GM12878 (cell line): Measurements from ENCODE around the gene LYPD5. TPM values are rescaled to one million over a fixed set of nuclear protein-coding genes. Genes with fewer than 3 reads are reported as not detected.

ENCODE experiments used
- ASH2L ChIP-seq: fragments of 300-600, 200-600 bp; sonication (generic); IDR thresholded peaks from 2 replicates; pipeline ENCODE4 v1.6.1; 2017; ENCODE audit warnings: low read depth, mild to moderate bottlenecking, borderline replicate concordance
- BACH1 ChIP-seq: fragments of 450-650 bp; IDR thresholded peaks from 2 replicates; pipeline ENCODE4 v1.6.1; 2017; ENCODE audit warnings: mild to moderate bottlenecking, borderline replicate concordance
- CTCF ChIP-seq, 3 experiments: IDR thresholded peaks in 2 of 3; conservative IDR thresholded peaks in 1 of 3; 2 replicates each; pipeline ENCODE4 v1.5.1; 2011; ENCODE audit warnings: low read depth in 3 of 3, low read length in 3 of 3, mild to moderate bottlenecking in 3 of 3, control low read depth in 2 of 3, moderate library complexity in 2 of 3, inconsistent platforms in 1 of 3, mixed read lengths in 1 of 3; ENCODE audit not compliant: control insufficient read depth in 2 of 3, insufficient read depth in 1 of 3; ENCODE audit errors: extremely low read depth in 1 of 3
- EED ChIP-seq: sonication (generic); IDR thresholded peaks from 2 replicates; pipeline ENCODE4 v1.6.1; 2016; ENCODE audit warnings: antibody characterized with exemption, low read depth
- ELK1 ChIP-seq: IDR thresholded peaks from 2 replicates; pipeline ENCODE4 v1.6.1; 2012; ENCODE audit warnings: low read depth, low read length, improper control_type of control experiment
- EP300 ChIP-seq, 2 experiments: fragments of 150-350 bp in 1 of 2; IDR thresholded peaks; 2 replicates each; pipeline ENCODE4 v1.6.1; 2011 to 2012; ENCODE audit warnings: low read depth in 2 of 2, low read length in 2 of 2, borderline replicate concordance in 1 of 2, improper control_type of control experiment in 1 of 2, inconsistent platforms in 1 of 2; ENCODE audit not compliant: control insufficient read depth in 1 of 2
- JUND ChIP-seq: IDR thresholded peaks from 2 replicates; pipeline ENCODE4 v1.6.1; 2012; ENCODE audit warnings: low read depth, mild to moderate bottlenecking, low read length, improper control_type of control experiment, moderate library complexity
- MAX ChIP-seq: IDR thresholded peaks from 2 replicates; pipeline ENCODE4 v1.6.1; 2012; ENCODE audit warnings: low read depth, low read length, improper control_type of control experiment
- NFYB ChIP-seq: IDR thresholded peaks from 2 replicates; pipeline ENCODE4 v1.6.1; 2011; ENCODE audit warnings: low read depth, mild to moderate bottlenecking, low read length, improper control_type of control experiment, moderate library complexity; ENCODE audit not compliant: insufficient read depth
- NRF1 ChIP-seq: conservative IDR thresholded peaks from 2 replicates; pipeline ENCODE4 v1.6.1; 2011; ENCODE audit warnings: mild to moderate bottlenecking, low read depth, low read length, improper control_type of control experiment
- RB1 ChIP-seq: fragments of 450-650 bp; formaldehyde crosslinking; IDR thresholded peaks from 2 replicates; pipeline ENCODE4 v1.6.1; 2017; ENCODE audit warnings: mild to moderate bottlenecking, borderline replicate concordance
- RUNX3 ChIP-seq: IDR thresholded peaks from 2 replicates; pipeline ENCODE4 v1.6.1; 2012; ENCODE audit warnings: low read length, inconsistent platforms
- SRF ChIP-seq, 2 experiments: IDR thresholded peaks; 2 replicates each; pipeline ENCODE4 v1.6.1; 2011; ENCODE audit warnings: low read depth in 2 of 2, low read length in 2 of 2, mild to moderate bottlenecking in 1 of 2, moderate library complexity in 1 of 2
- STAT1 ChIP-seq: fragments of 450-650 bp; conservative IDR thresholded peaks from 2 replicates; pipeline ENCODE4 v1.6.1; 2014; ENCODE audit warnings: antibody characterized with exemption, mild to moderate bottlenecking
- SUZ12 ChIP-seq: fragments of 200-600 bp; sonication (generic); IDR thresholded peaks from one replicate; pipeline ENCODE4 v1.6.1; 2018; ENCODE audit warnings: antibody characterized with exemption, mild to moderate bottlenecking; ENCODE audit not compliant: unreplicated experiment
- TCF7 ChIP-seq: IDR thresholded peaks from 2 replicates; pipeline ENCODE4 v1.6.1; 2014; ENCODE audit warnings: antibody characterized with exemption, borderline replicate concordance
- ZNF217 ChIP-seq: fragments of 450-650 bp; IDR thresholded peaks from 2 replicates; pipeline ENCODE4 v1.6.1; 2017; ENCODE audit warnings: antibody characterized with exemption, mild to moderate bottlenecking
- polyA plus RNA-seq, 11 experiments: library from polyadenylated mRNA; depleted of rRNA in 4 of 11; unstranded in 6 of 11; stranded (reverse) in 5 of 11; fragments of >200 nt; fragmentation: Nextera tagmentation in 4 of 11; fragmentation: Illumina TruSeq in 1 of 11; extraction: Ambion mirVana in 4 of 11; extraction: Trizol in 1 of 11; gene quantifications; 1 replicate in 1 of 11; 2 replicates in 10 of 11; pipeline versions ENCODE4 v1.2.1 to v1.2.3, GENCODE V29; 2011 to 2016; ENCODE audit warnings: inconsistent platforms in 2 of 11, missing spikeins in 2 of 11, low read depth in 1 of 11
- total RNA-seq, 4 experiments: library from RNA; depleted of rRNA in 3 of 4; stranded (reverse); fragments of >200 nt in 3 of 4; fragmentation: Illumina TruSeq in 1 of 4; extraction: Trizol in 1 of 4; gene quantifications; 2 replicates each; pipeline versions ENCODE4 v1.2.1 to v1.2.3, GENCODE V29; 2013 to 2021
- TF ChIP-seq, protein P1 (sequence below): IDR thresholded peaks from 2 replicates; pipeline ENCODE4 v1.6.1; 2012; ENCODE audit warnings: improper control_type of control experiment, low read depth, low read length; ENCODE audit not compliant: insufficient replicate concordance
- TF ChIP-seq, protein P2 (sequence below): fragments of 450-650 bp; IDR thresholded peaks from 2 replicates; pipeline ENCODE4 v1.6.1; 2017; ENCODE audit warnings: borderline replicate concordance

LYPD5 gene
- total and polyA plus RNA-seq, 10 of the 15 experiments (the other 5 are each of a cell fraction or from before 2014, with no cell fraction given): 0.04 to 2.2 (median 0.69) TPM; not detected in 1

- TF ChIP-seq, protein P1, sequence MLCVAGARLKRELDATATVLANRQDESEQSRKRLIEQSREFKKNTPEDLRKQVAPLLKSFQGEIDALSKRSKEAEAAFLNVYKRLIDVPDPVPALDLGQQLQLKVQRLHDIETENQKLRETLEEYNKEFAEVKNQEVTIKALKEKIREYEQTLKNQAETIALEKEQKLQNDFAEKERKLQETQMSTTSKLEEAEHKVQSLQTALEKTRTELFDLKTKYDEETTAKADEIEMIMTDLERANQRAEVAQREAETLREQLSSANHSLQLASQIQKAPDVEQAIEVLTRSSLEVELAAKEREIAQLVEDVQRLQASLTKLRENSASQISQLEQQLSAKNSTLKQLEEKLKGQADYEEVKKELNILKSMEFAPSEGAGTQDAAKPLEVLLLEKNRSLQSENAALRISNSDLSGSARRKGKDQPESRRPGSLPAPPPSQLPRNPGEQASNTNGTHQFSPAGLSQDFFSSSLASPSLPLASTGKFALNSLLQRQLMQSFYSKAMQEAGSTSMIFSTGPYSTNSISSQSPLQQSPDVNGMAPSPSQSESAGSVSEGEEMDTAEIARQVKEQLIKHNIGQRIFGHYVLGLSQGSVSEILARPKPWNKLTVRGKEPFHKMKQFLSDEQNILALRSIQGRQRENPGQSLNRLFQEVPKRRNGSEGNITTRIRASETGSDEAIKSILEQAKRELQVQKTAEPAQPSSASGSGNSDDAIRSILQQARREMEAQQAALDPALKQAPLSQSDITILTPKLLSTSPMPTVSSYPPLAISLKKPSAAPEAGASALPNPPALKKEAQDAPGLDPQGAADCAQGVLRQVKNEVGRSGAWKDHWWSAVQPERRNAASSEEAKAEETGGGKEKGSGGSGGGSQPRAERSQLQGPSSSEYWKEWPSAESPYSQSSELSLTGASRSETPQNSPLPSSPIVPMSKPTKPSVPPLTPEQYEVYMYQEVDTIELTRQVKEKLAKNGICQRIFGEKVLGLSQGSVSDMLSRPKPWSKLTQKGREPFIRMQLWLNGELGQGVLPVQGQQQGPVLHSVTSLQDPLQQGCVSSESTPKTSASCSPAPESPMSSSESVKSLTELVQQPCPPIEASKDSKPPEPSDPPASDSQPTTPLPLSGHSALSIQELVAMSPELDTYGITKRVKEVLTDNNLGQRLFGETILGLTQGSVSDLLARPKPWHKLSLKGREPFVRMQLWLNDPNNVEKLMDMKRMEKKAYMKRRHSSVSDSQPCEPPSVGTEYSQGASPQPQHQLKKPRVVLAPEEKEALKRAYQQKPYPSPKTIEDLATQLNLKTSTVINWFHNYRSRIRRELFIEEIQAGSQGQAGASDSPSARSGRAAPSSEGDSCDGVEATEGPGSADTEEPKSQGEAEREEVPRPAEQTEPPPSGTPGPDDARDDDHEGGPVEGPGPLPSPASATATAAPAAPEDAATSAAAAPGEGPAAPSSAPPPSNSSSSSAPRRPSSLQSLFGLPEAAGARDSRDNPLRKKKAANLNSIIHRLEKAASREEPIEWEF: no peak
- no peak for TF ChIP-seq ASH2L
- no peak for TF ChIP-seq ZNF217
- peak; percentile 51; the same call in 1 of the 2 replicates for TF ChIP-seq EED
- TF ChIP-seq BACH1: no peak
- no peak for TF ChIP-seq EP300 (IDR thresholded peaks at IDR 0.05; ENCODE audit: borderline replicate concordance in 1 of 2, control insufficient read depth in 1 of 2, low read depth in 2 of 2, low read length in 2 of 2)
- TF ChIP-seq MAX: no peak
- TF ChIP-seq NRF1: no peak
- no peak for TF ChIP-seq ELK1
- TF ChIP-seq, protein P2, sequence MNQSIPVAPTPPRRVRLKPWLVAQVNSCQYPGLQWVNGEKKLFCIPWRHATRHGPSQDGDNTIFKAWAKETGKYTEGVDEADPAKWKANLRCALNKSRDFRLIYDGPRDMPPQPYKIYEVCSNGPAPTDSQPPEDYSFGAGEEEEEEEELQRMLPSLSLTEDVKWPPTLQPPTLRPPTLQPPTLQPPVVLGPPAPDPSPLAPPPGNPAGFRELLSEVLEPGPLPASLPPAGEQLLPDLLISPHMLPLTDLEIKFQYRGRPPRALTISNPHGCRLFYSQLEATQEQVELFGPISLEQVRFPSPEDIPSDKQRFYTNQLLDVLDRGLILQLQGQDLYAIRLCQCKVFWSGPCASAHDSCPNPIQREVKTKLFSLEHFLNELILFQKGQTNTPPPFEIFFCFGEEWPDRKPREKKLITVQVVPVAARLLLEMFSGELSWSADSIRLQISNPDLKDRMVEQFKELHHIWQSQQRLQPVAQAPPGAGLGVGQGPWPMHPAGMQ: no peak
- TF ChIP-seq SRF (IDR thresholded peaks at IDR 0.05; ENCODE audit: low read depth in 2 of 2, low read length in 2 of 2): no peak
- no peak for TF ChIP-seq NFYB
- TF ChIP-seq SUZ12: no peak
- TF ChIP-seq RUNX3: peak; percentile 48; the same call in 1 of the 2 replicates
- TF ChIP-seq TCF7: no peak
- TF ChIP-seq STAT1: no peak
- no peak for TF ChIP-seq JUND
- no peak for TF ChIP-seq CTCF (IDR thresholded peaks at IDR 0.05 in 2 of 3, conservative IDR thresholded peaks at IDR 0.05 in 1 of 3; ENCODE audit: control insufficient read depth in 2 of 3, extremely low read depth in 1 of 3, insufficient read depth in 1 of 3, low read depth in 3 of 3, low read length in 3 of 3)
- no peak for TF ChIP-seq RB1
These were observed 25.0 kb downstream of the LYPD5 start (continued) for GRCh38 chr19:43777163-43777695.
